Brain pericyte (primary cell): ENCODE measurements around the gene PALB2.
"Not testable (repeated sequence)": the region's sequence is repeated elsewhere in the genome, so short reads cannot be mapped to it uniquely, and the experiment has no call there.

ENCODE experiments used
- DNase-seq: peaks from one replicate; pipeline ENCODE4 v3.0.0-alpha.2; 2012; ENCODE audit warnings: low read depth, low spot score

The PALB2 gene

DNA sequence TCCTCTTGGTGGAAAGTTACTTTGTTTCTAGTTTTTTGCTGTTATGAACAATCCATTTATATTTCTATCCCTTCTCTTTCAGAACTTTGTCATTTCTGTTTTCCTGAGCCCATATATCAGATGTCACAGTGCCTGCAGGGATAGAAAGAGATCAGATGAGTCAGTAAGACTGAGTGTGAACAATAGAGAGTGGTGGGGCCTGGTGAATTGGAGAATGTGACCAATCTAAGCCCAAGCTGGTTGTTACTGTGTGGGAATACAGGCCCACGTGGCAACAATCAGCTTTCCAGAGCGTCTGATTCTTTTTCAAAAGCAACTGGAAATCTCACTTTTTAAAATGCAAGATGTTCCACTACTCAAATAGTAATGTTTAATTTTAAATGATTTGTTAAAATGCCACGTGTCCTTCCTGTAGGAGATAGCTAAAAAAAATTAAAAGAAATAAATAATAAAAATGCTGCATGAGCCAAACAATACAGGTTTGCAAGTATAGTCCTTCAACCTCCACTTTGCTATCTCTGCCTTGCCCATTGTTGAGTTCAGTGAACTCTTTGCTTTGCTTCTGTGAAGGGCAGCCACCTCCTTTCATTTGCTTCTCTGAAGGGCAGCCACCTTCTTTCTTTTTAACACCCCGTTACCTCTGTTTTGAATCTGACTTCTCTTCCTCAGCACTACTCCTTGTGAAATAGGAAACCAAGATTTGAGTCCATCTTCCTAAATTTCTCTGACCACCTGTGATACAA lies 9.7 kb upstream of the PALB2 start:
- DNase-seq: no peak

DNA sequence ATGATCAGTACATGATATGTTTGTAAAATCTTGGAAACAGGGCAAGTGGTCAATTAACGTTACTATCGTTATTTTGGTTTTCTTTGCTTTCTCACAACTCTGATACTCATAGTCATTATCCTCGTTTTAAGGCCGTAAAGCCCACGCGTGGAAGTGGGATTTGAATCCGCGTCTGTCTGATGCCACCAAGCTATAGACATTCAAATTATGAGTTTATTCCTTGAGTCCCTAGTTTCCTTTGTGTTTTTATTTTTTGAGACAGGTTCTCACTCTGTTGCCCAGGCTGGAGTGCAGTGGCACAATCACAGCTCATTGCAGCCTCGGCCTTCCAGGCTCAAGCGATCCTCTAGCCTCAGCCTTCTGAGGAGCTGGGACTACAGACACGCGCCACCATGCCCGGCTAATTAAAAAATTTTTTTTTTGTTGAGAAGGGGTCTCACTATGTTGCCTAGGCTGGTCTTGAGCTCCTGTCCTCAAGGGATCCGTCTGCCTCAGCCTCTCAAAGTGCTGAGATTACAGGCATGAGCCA lies 1.2 kb upstream of the PALB2 start:
- no peak for DNase-seq

DNA sequence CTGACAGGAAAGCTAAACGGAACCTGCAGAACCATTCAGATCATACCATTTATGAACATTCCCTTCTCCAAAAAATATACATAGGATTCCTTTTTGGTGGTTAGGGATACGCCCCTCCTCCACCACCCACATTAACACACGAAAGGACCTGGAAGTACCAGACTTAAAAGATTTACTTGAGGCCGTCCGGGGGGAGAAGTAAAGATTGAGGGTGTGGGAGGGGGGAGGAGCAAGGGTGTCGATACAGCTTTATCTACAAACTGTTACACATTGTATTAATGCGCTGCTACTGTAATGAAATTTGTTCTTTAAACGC lies 537 bp downstream of the PALB2 start:
- DNase-seq: no peak

DNA sequence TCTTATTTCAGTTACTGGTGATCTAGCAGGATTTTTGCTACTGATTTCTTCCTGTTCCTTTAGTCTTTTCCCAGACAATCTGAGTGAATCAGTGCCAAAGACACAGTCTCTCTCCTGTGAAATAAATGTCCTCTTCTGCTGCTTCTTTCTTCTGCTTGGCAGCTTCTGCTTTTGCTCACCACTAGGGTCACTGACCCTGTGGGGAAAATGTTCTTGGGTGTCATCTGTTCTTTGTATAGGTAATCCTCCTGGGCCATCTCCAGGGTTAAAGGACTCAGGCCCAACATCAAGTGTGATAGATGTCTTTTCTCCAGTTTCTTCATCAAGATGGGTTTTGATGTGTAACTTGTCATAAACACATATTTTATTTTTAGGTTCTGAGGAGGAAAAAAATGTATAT lies 5.2 kb downstream of the PALB2 start:
- no peak for DNase-seq

DNA sequence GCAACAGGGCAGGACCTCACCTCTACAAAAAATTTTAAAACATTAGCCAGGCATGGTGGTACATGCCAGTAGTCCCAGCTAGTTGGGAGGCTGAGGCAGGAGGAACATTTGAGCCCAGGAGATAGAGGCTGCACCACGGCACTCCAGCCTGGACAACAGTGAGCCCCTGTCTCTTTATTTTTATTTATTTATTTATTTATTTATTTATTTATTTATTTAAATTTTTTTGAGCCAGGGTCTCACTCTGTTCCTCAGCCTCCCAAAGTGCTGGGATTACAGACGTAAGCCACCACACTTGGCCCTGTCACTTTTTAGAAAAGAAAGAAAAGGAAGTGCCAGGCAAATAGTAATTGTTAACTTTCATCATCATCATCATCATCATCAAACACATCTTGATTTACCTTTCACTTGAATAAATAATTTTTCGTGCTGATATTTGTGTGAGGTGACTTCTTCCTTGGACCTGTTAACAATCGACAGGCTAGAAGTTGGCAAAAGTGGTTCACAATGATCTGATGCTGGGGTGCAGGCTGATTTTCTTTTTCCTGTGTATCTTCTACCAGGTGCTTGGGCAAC lies 6.6 kb downstream of the PALB2 start:
- DNase-seq: no peak

DNA sequence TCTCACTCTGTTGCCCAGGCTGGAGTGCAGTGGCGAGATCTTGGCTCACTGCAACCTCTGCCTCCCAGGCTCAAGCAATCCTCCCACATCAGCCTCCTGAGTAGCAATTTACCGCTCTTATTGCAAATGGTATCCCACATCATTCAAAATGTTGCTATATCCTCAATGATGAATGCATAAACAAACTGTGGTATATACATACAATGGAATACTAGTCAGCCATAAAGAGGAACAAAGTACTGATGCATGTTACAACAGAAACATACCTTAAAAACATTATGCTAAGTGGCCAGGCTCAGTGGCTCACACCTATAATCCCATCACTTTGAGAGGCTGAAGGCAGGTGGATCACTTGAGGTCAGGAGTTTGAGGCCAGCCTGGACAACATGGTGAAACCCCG lies 9.2 kb downstream of the PALB2 start:
- DNase-seq: not testable (repeated sequence)

DNA sequence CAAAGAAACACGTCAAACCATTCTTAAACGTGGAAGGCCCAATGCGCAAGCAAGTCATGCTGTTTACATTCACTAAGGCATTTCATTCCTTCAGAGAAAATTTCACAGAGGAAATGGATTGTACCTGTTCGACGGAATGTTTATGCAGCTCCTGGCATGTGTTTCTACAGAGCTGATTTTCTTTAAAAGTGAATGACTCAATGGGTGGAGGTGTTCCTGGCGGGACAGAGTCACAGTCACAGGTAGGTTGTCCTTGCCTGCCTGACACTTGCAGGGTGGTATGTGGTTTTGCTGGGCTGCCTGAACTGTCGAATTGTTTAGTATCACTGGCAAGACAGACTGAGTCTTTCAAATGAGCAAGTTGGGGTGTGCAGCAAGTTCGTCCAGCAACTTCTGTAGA lies 11.6 kb downstream of the PALB2 start:
- DNase-seq: no peak

DNA sequence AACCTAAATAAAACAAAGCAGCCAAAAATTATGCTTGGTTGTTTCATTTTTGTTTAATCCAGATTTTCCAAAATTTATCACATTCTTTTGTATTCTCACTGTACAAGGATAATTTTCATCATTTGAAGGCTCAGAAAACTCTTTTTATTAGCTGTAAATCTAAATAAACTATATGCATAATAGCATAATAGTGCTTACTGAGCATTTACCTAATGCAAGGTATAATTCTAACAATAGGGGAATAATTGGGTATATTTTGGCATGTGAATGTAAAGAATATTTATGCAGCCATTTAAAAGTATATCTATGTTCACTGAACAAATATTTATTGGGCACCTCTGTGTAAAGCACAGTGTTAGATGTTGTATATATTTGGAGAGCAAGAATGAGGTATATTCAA lies 17.0 kb downstream of the PALB2 start:
- DNase-seq: no peak

DNA sequence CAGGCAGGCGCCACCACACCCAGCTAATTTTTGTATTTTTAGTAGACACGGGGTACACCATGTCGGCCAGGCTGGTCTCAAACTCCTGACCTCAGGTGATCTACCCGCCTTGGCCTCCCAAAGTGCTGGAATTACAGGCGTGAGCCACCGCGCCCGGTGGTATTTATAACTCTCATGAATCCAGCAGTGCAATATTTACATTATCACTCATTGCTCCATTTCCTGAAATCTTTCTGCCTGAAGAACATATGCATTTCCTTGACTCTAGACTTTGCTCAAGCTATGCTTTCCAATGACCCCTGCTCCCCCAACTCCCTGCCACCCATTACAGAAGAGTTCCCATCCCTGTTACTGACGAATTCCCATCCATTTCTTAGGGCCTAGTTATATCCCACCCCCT lies 25.3 kb downstream of the PALB2 start:
- DNase-seq: no peak

DNA sequence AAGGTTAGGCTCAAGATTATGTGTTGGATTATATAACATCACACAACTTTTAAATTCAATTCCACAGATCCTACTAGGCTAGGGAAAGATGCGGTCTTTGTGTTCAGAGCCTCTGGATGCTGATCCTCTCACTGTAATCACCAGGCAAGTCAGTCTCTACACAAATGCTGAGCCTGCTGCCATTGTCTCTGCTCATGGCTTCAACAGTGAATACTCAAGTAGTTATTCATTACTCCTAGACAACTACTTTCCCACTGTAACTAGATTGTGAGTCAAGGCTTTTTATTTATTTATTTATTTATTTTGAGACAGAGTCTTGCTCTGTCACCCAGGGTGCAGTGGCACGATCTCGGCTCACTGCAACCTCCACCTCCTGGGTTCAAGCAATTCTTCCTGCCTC lies 29.2 kb downstream of the PALB2 start:
- DNase-seq: no peak

DNA sequence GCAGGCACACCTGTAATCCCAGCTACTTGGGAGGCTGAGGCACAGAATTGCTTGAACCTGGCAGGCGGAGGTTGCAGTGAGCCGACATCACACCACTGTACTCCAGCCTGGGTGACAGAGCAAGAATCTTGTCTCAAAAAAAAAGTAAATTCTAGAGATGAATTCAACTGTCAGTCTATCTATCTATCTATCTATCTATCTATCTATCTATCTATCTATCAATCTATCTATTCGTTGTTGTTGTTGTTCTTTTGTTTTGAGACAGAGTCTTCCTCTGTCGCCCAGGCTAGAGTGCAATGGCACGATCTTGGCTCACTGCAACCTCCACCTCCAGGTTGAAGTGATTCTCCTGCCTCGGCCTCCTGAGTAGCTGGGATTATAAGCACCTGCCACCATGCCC lies 30.2 kb downstream of the PALB2 start:
- DNase-seq: not testable (repeated sequence)

DNA sequence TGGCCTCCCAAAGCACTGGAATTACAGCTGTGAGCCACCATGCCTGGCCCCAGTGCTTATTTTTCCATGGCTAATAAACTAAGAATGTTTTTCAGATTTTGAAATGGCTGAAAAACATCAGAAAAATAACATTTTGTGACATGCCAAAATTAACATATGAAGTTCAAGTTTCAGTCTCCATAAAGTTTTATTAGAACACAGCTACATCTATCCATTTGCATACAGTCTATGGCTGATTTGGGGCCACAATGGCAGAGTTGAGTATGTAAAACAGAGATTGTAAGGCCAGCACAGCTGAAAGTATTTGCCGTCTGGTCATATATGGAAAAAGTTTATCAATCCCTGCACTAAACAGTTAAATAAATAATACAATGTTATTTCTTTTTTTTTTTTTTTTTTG lies 31.2 kb downstream of the PALB2 start:
- DNase-seq: no peak

DNA sequence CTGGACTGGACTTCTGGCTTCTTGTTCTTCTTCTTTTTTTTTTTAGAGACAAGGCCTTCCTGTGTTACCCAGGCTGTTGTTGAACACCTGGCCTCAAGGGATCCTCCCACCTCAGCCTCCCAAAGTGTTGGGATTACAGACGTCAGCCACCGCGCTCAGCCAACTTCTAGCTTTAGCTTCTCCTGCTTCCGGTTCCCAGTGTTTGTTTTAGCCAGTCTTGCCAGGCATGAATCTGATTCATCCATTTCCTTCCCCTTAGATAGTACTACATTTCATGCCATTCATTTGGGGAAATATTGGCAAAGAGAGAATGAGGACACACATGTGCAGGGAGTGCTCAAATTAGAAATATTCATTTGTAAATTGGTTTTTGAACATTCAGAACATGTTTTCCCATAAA lies 32.9 kb downstream of the PALB2 start:
- no peak for DNase-seq

DNA sequence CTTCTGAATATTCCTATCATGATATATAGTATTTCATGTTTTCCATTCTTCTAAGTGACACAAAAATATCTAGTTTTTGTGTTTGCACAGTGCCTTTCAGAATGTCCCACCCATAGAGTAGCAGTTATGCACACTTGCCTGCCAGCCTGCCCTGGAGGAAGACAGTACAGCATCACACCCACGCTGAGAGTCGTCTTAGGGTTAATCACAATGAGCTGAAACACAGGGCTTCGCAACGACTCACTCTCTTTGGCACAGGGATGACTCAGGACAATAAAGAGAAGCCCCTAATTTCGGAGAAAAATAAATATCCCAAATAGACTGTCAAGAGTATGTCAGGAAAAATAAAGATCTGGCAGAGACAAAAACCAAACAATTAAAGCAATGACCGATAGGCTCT lies 33.4 kb downstream of the PALB2 start:
- no peak for DNase-seq

DNA sequence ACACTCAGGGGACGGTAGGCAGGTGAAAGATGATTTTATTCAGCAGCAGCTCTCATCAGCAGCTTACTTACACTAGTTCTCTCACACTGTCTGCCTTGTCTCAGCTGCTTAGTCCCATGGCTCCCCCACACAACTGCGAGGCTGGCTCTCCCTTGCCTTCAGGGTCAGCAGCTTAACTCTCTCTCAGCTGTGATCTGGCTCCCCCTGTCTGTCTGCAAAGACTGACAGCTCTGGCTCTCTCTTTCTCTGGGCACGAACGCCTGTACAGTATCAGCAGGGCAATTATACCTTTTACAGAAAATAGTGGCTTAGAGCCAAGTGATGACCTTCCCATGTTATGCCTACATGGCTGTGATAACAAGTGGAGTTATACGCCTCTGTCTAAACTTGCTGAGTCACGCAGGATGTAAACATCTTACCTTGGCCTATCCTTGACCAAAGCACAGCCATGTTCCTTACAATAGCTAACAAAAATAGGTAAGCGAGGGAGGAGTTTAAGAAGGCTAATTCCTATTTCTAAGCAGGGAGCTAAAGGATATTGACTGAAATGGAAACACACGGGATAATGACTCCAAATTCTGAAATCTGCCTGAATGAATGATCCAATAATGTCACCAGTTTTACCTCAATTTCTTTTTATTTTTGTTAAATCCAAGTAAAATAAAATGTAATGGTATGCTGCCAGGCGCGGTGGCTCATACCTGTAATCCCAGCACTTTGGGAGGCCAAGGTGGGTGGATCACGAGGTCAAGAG lies 43.9 kb downstream of the PALB2 start:
- no peak for DNase-seq

DNA sequence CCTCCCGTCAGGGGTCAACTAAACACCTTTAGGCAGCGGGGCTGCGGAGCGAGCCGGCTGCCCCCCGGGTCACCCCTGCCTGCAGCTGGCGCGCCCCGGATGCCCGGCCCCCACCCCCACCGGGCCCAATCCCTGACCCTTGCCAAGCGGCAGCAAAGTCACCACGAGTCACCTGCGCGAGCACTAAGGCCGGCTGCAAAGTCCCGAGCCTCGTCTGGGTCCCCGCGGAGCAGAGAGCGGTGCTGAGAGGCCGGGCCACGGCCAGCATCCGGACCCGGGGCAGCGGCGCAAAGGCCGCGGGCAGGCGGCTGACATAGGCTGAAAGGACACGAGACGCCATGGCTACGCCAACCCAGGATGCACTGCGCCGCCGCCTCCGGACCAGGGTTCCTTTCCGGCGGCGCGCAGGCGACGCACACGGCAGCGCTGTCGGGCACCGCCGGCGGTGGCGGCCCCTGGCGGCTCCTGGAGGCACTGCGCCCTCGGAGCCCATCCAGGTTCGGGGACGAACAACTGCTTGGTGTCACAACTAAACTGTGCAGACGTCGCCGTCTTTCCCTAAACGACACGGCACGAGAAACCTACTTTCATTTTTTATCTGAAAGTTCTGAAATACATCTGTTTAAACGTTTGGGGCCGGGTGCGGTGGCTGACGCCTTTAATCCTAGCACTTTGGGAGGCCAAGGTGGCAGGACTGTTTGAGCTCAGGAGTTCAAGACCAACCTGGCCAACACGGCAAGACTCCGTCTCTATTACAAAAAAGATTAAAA lies 45.0 kb downstream of the PALB2 start, which contains the start of gene NDUFAB1:
NDUFAB1 (minus strand) TSS at position 366 of the 770 bp plus-strand sequence; CDS start at position 340, 26 bp downstream.
- peak; percentile 42 for DNase-seq

DNA sequence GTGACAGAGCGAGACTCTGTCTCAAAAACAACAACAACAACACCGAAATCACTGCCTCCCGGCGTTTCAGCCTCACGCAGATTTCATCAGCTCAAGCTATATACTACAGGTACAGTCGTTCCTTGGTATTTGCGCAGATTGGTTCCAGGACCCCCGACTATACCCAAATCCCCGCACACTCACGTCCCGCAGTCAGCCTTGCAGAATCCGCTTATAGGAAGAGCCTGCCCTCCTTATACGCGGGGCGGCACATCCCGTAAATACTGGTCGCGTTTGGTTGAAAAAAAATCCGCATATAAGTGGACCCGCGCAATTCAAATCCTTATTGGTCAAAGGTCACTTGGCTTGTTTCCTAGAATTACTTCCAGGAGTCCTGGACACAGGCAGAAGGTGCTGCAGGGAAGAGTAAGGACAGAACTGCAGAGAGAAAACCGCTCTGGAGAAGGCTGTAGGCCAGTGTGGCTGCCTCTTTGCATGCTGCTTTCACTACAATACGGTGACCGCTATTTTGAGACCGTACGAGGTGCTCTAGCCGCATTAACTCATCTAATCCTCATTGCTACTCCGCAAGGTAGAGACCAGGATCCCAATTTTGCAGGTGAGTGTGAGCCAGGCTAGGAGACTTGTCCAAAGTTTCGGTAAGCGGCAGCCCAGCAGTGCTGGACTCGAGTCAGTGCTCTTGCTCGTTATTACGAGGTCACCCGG lies 45.7 kb downstream of the PALB2 start:
- DNase-seq: no peak

DNA sequence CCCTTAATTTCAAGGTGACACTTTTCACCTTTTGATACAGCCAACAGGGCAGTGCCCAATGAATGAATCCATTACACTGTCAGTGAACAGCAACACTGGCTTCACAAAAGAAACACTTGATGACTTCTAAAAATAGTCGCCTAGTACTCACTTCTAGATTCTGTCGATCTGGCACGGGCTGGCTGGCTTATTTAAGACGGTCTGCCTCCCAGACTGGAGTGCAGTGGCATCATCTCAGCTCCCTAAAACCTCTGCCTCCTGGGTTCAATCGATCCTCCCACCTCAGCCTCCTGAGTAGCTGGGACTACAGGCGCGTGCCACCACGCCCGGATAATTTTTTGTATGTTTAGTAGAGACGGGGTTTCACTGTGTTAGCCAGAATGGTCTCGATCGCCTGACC lies 46.9 kb downstream of the PALB2 start:
- no peak for DNase-seq

DNA sequence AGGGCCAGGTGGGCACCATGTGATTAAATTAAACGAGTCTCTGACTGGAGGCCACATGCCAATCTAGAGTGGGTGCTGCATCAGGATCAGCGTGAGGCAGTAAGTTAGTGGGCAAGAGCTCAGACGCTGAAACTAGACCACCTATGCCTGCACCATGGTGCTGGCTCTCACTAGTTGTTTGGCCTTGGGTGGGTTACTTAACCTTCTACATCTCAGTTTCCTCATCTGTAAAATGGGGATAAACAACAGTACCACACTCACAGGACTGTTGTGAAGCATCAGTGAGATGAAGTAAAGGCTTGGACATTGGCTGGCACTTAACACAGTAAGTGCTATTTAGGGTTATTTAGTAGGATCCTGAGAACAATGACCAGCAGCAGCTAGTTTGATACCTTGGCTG lies 50.9 kb downstream of the PALB2 start:
- no peak for DNase-seq

DNA sequence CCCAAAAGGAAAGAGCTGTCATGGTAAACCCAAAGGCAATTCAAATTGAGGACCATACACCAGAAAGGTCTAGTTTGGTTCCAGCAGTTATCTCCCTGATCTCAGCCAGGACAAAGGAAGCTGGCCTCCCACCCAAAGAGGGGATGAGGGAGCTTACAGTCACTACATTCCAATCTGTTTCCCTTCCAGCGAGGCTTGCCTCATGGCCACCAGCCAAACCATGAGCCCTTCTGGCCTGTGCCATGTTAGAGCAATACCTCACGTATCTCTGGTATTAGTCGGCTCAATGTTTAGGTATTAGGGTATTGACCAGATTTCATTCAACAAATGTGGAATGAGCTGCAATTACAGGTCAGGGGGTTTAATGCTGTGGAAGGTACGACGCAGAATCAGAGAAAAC lies 53.4 kb downstream of the PALB2 start:
- DNase-seq: no peak
